ENCODE measurements around the gene MYH14.
"Not testable (repeated sequence)": the region's sequence is repeated elsewhere in the genome, so short reads cannot be mapped to it uniquely, and the experiment has no call there.

Gene MYH14

GRCh38 chr19:50224986-50225747, 21.7 kb downstream of the MYH14 start:
- DNase-seq (ENCODE audit: low read depth, low spot score) = no peak
- peaks cover 2% of the 10 kb centered on the region for H3K27me3 ChIP-seq (ENCODE audit: insufficient read depth, insufficient read length)
- H3K36me3 ChIP-seq (ENCODE audit: insufficient read depth, insufficient read length, low read length) = no peaks in the 10 kb centered on the region
- no peaks in the 10 kb centered on the region for H3K4me1 ChIP-seq (ENCODE audit: insufficient read depth, insufficient read length)
- TF ChIP-seq SUZ12 (IDR thresholded peaks at IDR 0.05; ENCODE audit: extremely low read depth, insufficient read depth, insufficient read length) = no peak
- no peak for TF ChIP-seq ZNF274 (IDR thresholded peaks at IDR 0.05; ENCODE audit: low read depth, low read length)
- TF ChIP-seq YY1 (IDR thresholded peaks at IDR 0.05; ENCODE audit: insufficient read depth, insufficient read length) = no peak
- H3K9ac ChIP-seq (ENCODE audit: insufficient read length, low read depth) = no peak overlapping the region
- H3K4me3 ChIP-seq (ENCODE audit: insufficient read length, low read depth) = no peak overlapping the region
- no peaks in the 10 kb centered on the region for H3K9me3 ChIP-seq (ENCODE audit: insufficient read depth, low read length)

- no peak overlapping the region for H3K4me3 ChIP-seq (ENCODE audit: insufficient read length, low read depth)
- H3K9ac ChIP-seq (ENCODE audit: insufficient read length, low read depth) = no peak overlapping the region
- no peaks in the 10 kb centered on the region; the same call in 1 of the 2 replicates for H3K9me3 ChIP-seq (ENCODE audit: insufficient read depth, low read length)
- peaks cover 6% of the 10 kb centered on the region for H3K27me3 ChIP-seq (ENCODE audit: insufficient read depth, insufficient read length)
- no peak for DNase-seq (ENCODE audit: low read depth, low spot score)
- no peaks in the 10 kb centered on the region for H3K4me1 ChIP-seq (ENCODE audit: insufficient read depth, insufficient read length)
- H3K36me3 ChIP-seq (ENCODE audit: insufficient read depth, insufficient read length, low read length) = no peaks in the 10 kb centered on the region
- TF ChIP-seq SUZ12 (IDR thresholded peaks at IDR 0.05; ENCODE audit: extremely low read depth, insufficient read depth, insufficient read length) = no peak
Observed at GRCh38 chr19:50226536-50226935, 23.1 kb downstream of the MYH14 start.

- H3K9ac ChIP-seq (ENCODE audit: insufficient read length, low read depth); H3K27me3 ChIP-seq (ENCODE audit: insufficient read depth, insufficient read length); H3K9me3 ChIP-seq (ENCODE audit: insufficient read depth, low read length); H3K36me3 ChIP-seq (ENCODE audit: insufficient read depth, insufficient read length, low read length); DNase-seq (ENCODE audit: low read depth, low spot score); H3K4me3 ChIP-seq (ENCODE audit: insufficient read length, low read depth); H3K4me1 ChIP-seq (ENCODE audit: insufficient read depth, insufficient read length): not testable (repeated sequence)
Observed at GRCh38 chr19:50228153-50228552, 24.7 kb downstream of the MYH14 start.

- Histone ChIP-seq H3K9me3 (ENCODE audit: insufficient read depth, low read length) (no peaks in the 10 kb centered on the region; the same call in 1 of the 2 replicates), H3K9ac (ENCODE audit: insufficient read length, low read depth) (peak overlapping the region; percentile 65), H3K4me1 (ENCODE audit: insufficient read depth, insufficient read length) (peaks cover 5% of the 10 kb centered on the region), H3K4me3 (ENCODE audit: insufficient read length, low read depth) (peak overlapping the region; percentile 33), H3K27me3 (ENCODE audit: insufficient read depth, insufficient read length) (peaks cover 6% of the 10 kb centered on the region), H3K36me3 (ENCODE audit: insufficient read depth, insufficient read length, low read length) (no peaks in the 10 kb centered on the region)
- no peak for TF ChIP-seq ZNF274 (IDR thresholded peaks at IDR 0.05; ENCODE audit: low read depth, low read length)
- no peak for TF ChIP-seq YY1 (IDR thresholded peaks at IDR 0.05; ENCODE audit: insufficient read depth, insufficient read length)
- no peak for TF ChIP-seq SUZ12 (IDR thresholded peaks at IDR 0.05; ENCODE audit: extremely low read depth, insufficient read depth, insufficient read length)
- no peak for DNase-seq (ENCODE audit: low read depth, low spot score)
Observed at GRCh38 chr19:50230379-50231351, 27.2 kb downstream of the MYH14 start.

- H3K36me3 ChIP-seq (ENCODE audit: insufficient read depth, insufficient read length, low read length); H3K4me3 ChIP-seq (ENCODE audit: insufficient read length, low read depth); H3K27me3 ChIP-seq (ENCODE audit: insufficient read depth, insufficient read length); H3K9ac ChIP-seq (ENCODE audit: insufficient read length, low read depth); DNase-seq (ENCODE audit: low read depth, low spot score); H3K9me3 ChIP-seq (ENCODE audit: insufficient read depth, low read length); H3K4me1 ChIP-seq (ENCODE audit: insufficient read depth, insufficient read length): not testable (repeated sequence)
Observed at GRCh38 chr19:50231417-50231816, 28.0 kb downstream of the MYH14 start.

DNA sequence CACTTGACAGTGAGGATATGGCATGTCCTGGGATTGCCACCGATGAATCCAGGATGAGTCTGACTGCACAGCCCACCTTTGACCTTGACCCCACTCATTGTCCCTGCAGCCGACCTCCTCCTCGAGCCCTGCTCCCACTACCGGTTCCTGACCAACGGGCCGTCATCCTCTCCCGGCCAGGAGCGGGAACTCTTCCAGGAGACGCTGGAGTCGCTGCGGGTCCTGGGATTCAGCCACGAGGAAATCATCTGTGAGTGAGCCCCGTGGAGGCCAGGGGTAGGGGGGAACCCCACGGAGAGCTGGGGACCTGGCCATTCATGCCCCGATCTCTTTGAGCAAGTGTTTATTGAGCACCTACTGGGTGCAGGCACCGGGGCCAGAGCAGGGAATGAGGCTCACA, 28.4 kb downstream of the MYH14 start:
- no peak for DNase-seq (ENCODE audit: low read depth, low spot score)
- TF ChIP-seq ZNF274 (IDR thresholded peaks at IDR 0.05; ENCODE audit: low read depth, low read length) (no peak), SUZ12 (IDR thresholded peaks at IDR 0.05; ENCODE audit: extremely low read depth, insufficient read depth, insufficient read length) (no peak), YY1 (IDR thresholded peaks at IDR 0.05; ENCODE audit: insufficient read depth, insufficient read length) (no peak)
- H3K36me3 ChIP-seq (ENCODE audit: insufficient read depth, insufficient read length, low read length) = no peaks in the 10 kb centered on the region
- peaks cover 6% of the 10 kb centered on the region for H3K27me3 ChIP-seq (ENCODE audit: insufficient read depth, insufficient read length)
- no peaks in the 10 kb centered on the region; the same call in 1 of the 2 replicates for H3K9me3 ChIP-seq (ENCODE audit: insufficient read depth, low read length)
- no peak overlapping the region for H3K4me3 ChIP-seq (ENCODE audit: insufficient read length, low read depth)
- peaks cover 6% of the 10 kb centered on the region for H3K4me1 ChIP-seq (ENCODE audit: insufficient read depth, insufficient read length)
- H3K9ac ChIP-seq (ENCODE audit: insufficient read length, low read depth) = no peak overlapping the region

DNA sequence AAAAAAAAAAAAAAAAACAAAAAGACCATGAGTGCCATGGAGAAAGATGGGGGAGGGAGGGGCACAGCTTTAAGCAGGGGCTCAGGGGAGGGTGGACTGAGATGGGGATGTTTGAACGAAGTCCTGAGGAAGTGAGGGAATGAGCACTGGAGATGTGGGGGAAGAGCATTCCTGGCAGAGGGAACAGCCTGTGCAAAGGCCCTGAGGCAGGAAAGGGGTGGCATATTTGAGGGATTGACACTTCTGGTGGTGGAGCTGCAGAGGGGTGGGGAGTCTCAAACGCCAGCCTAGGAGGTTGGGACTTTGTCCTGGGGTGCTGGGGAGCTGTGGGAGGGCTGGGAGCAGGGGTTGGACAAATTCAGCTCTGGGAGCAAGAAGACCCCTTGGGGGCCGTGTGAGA, 29.2 kb downstream of the MYH14 start:
- no peak overlapping the region for H3K9ac ChIP-seq (ENCODE audit: insufficient read length, low read depth)

More for the DNA sequence above, 29.2 kb downstream of the MYH14 start:
- H3K9me3 ChIP-seq (ENCODE audit: insufficient read depth, low read length) = no peaks in the 10 kb centered on the region; the same call in 1 of the 2 replicates
- no peaks in the 10 kb centered on the region for H3K36me3 ChIP-seq (ENCODE audit: insufficient read depth, insufficient read length, low read length)
- TF ChIP-seq ZNF274 (IDR thresholded peaks at IDR 0.05; ENCODE audit: low read depth, low read length) (no peak), SUZ12 (IDR thresholded peaks at IDR 0.05; ENCODE audit: extremely low read depth, insufficient read depth, insufficient read length) (no peak), YY1 (IDR thresholded peaks at IDR 0.05; ENCODE audit: insufficient read depth, insufficient read length) (no peak)
- peaks cover 6% of the 10 kb centered on the region for H3K4me1 ChIP-seq (ENCODE audit: insufficient read depth, insufficient read length)
- no peak for DNase-seq (ENCODE audit: low read depth, low spot score)
- H3K4me3 ChIP-seq (ENCODE audit: insufficient read length, low read depth) = no peak overlapping the region
- peaks cover 6% of the 10 kb centered on the region for H3K27me3 ChIP-seq (ENCODE audit: insufficient read depth, insufficient read length)

Measured in NT2/D1 (cell line).